KMS-11 (cell line): Measurements from ENCODE around the gene DPP10.

ENCODE experiments used
- H2AFZ ChIP-seq: fragments of 200-600 bp; sonication (generic); 2 replicates; pipeline ENCODE4 v1.6.1; 2016; ENCODE audit warnings: antibody characterized with exemption, mixed run types, low read depth
- H3K27ac ChIP-seq: fragments of 200-600 bp; sonication (generic); 2 replicates; pipeline ENCODE4 v1.6.1; 2016; ENCODE audit warnings: mild to moderate bottlenecking, mixed run types
- H3K27me3 ChIP-seq: fragments of 200-600 bp; sonication (generic); 2 replicates; pipeline ENCODE4 v1.6.1; 2017; ENCODE audit warnings: mild to moderate bottlenecking, low read depth, mixed run types, moderate library complexity; ENCODE audit not compliant: insufficient read depth
- H3K36me3 ChIP-seq: fragments of 200-600 bp; sonication (generic); 2 replicates; pipeline ENCODE4 v1.6.1; 2017; ENCODE audit warnings: mild to moderate bottlenecking, mixed run types; ENCODE audit not compliant: insufficient read depth
- H3K4me1 ChIP-seq: fragments of 200-600 bp; sonication (generic); 2 replicates; pipeline ENCODE4 v1.6.1; 2016; ENCODE audit warnings: mild to moderate bottlenecking, low read depth, mixed run types; ENCODE audit not compliant: poor library complexity, severe bottlenecking
- H3K4me2 ChIP-seq: fragments of 200-600 bp; sonication (generic); 2 replicates; pipeline ENCODE4 v1.7.0; 2016; ENCODE audit warnings: mild to moderate bottlenecking, mixed run types
- H3K4me3 ChIP-seq: fragments of 200-600 bp; sonication (generic); IDR thresholded peaks from 2 replicates; pipeline ENCODE4 v1.6.1; 2017; ENCODE audit warnings: low read depth, low read length, mixed read lengths; ENCODE audit not compliant: insufficient read depth
- H3K79me2 ChIP-seq: fragments of 200-600 bp; sonication (generic); 2 replicates; pipeline ENCODE4 v1.6.1; 2016; ENCODE audit warnings: low read depth, mixed run types; ENCODE audit not compliant: insufficient read depth
- H3K9ac ChIP-seq: fragments of 200-600 bp; sonication (generic); 2 replicates; pipeline ENCODE4 v1.6.1; 2016; ENCODE audit warnings: mild to moderate bottlenecking, mixed run types
- H4K20me1 ChIP-seq: fragments of 200-600 bp; sonication (generic); 2 replicates; pipeline ENCODE4 v1.6.1; 2016; ENCODE audit warnings: mild to moderate bottlenecking, mixed run types; ENCODE audit not compliant: insufficient read depth
- TF ChIP-seq, protein P1 (sequence below): fragments of 200-600 bp; sonication (generic); conservative IDR thresholded peaks from 2 replicates; pipeline ENCODE4 v1.6.1; 2017; ENCODE audit warnings: low read depth, mild to moderate bottlenecking, antibody characterized with exemption, low read length, moderate library complexity, mixed read lengths

Gene DPP10

DNA sequence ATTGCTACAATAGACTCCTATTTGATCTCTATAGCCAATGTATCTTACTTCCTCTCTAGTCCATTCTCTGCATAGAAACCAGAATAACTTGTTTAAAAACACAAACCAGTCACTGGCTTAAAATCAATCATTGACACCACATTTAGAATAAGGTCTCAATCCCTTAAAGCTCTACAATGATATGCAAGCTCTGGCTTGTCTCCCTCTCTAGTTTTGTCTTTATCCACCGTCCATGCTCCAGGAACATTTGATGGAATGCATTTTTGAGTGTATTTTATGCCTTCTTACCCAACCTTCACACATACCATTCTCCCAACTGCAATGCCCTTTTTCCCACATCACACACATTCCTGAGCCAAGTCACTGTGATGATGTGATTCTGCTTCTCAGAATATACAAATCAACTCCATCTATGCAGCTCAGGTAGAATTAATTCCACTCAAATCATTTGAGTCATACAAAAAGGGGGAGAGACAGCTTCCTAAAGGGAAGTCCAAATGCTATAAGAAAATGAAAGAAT is 1107.2 kb downstream of the DPP10 start:
- Histone ChIP-seq H3K27me3 (no peaks in the 10 kb centered on the region), H2AFZ (no peak overlapping the region), H3K4me2 (no peak overlapping the region), H3K79me2 (no peaks in the 10 kb centered on the region), H3K4me3 (no peak overlapping the region), H4K20me1 (no peaks in the 10 kb centered on the region), H3K9ac (no peak overlapping the region), H3K27ac (no peak overlapping the region), H3K4me1 (no peaks in the 10 kb centered on the region), H3K36me3 (no peaks in the 10 kb centered on the region)
- TF ChIP-seq, protein P1, sequence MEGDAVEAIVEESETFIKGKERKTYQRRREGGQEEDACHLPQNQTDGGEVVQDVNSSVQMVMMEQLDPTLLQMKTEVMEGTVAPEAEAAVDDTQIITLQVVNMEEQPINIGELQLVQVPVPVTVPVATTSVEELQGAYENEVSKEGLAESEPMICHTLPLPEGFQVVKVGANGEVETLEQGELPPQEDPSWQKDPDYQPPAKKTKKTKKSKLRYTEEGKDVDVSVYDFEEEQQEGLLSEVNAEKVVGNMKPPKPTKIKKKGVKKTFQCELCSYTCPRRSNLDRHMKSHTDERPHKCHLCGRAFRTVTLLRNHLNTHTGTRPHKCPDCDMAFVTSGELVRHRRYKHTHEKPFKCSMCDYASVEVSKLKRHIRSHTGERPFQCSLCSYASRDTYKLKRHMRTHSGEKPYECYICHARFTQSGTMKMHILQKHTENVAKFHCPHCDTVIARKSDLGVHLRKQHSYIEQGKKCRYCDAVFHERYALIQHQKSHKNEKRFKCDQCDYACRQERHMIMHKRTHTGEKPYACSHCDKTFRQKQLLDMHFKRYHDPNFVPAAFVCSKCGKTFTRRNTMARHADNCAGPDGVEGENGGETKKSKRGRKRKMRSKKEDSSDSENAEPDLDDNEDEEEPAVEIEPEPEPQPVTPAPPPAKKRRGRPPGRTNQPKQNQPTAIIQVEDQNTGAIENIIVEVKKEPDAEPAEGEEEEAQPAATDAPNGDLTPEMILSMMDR, result no peak

DNA sequence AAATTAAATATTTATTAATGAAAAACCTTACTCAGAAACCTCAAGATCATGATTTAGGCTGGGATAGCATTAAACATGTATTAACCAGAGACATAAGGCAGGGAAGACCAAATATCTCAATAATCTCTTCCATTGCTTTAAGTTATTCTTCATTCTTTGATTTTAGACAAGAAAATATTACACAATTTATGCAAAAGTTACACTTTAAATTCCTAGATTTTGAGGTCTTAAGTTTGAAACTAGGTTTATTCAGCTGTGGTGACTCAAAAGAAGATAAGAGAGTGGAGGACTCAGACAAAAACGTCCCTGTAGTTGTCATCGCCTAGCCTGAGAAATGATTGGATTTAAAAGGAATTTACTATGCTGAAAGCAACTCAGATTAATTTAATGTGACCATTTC is 1110.3 kb downstream of the DPP10 start:
- Histone ChIP-seq H4K20me1 (no peaks in the 10 kb centered on the region), H3K4me2 (no peak overlapping the region), H3K9ac (no peak overlapping the region), H2AFZ (no peak overlapping the region), H3K4me1 (no peaks in the 10 kb centered on the region), H3K27ac (no peak overlapping the region), H3K79me2 (no peaks in the 10 kb centered on the region), H3K4me3 (no peak overlapping the region), H3K27me3 (no peaks in the 10 kb centered on the region), H3K36me3 (no peaks in the 10 kb centered on the region)
- TF ChIP-seq, protein P1, result no peak

- Histone ChIP-seq H3K36me3 (no peaks in the 10 kb centered on the region), H3K27ac (no peak overlapping the region), H3K4me2 (no peak overlapping the region), H2AFZ (no peak overlapping the region), H4K20me1 (no peaks in the 10 kb centered on the region), H3K79me2 (no peaks in the 10 kb centered on the region), H3K4me1 (no peaks in the 10 kb centered on the region), H3K9ac (no peak overlapping the region), H3K27me3 (no peaks in the 10 kb centered on the region), H3K4me3 (no peak overlapping the region)
- TF ChIP-seq, protein P1, result no peak
These were observed 1111.7 kb downstream of the DPP10 start for GRCh38 chr2:115554153-115554552.

DNA sequence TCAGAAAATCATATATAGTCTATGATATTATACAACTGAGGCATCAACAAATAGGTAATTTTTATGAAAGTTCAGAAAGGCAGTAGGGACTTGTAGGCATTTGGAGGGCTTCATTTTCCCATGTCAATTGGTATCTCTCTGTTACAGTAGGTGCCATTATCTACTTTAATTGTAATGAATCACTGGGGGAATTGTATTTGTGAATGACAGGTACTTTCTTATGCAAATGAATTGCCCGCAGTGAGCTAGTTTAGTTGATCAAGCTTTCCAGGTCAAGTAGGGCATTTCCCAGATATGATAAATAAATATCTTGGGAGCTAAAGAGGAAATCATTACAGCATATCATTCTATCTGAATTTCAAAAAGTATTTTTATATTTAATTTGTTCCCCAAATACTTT is 1116.3 kb downstream of the DPP10 start:
- Histone ChIP-seq H3K27ac (no peak overlapping the region), H3K4me2 (no peak overlapping the region)

More for the DNA sequence above, 1116.3 kb downstream of the DPP10 start:
- no peaks in the 10 kb centered on the region for H3K36me3 ChIP-seq
- H2AFZ ChIP-seq, result no peak overlapping the region
- no peaks in the 10 kb centered on the region for H3K27me3 ChIP-seq
- TF ChIP-seq, protein P1, result no peak
- H3K4me1 ChIP-seq, result no peaks in the 10 kb centered on the region
- H3K9ac ChIP-seq, result no peak overlapping the region
- H3K4me3 ChIP-seq, result no peak overlapping the region
- no peaks in the 10 kb centered on the region for H4K20me1 ChIP-seq
- no peaks in the 10 kb centered on the region for H3K79me2 ChIP-seq
